ENCODE data around the gene EYA2.

Gene EYA2

DNA sequence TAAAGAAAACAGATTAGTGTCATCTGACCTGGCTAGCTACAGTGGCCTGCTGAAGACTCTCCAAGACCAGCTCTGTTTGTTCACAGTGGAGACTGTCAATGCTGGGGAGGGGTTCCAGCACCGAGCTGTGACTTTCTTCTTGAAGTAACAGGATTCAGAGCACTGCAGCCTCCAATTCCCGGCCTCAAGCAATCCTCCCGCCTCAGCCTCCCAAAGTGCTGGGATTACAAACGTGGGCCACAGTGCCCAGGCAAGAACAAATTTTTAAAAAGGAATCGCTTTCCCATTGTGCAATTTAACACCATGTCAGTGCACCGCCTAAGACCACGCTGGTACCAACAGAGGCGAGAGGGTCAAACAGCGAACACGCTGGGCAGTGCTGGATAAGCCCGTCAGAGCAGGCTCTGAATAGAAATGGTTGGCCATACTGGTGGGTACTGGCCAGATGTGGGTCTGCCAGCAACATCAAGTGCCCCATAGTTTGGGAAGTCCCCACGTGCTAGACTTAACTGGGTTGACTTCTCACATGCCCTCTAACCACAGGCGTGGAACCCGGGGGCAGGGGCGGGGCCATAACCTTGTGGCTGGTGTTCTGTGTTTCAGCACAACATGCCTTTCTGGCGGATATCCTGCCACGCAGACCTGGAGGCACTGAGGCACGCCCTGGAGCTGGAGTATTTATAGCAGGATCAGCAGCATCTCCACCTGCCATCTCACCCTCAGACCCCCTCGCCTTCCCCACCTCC lies 293.0 kb downstream of the EYA2 start:
- no peak for DNase-seq (ENCODE audit: extremely low read depth, low read depth)
- TF ChIP-seq, protein P1, sequence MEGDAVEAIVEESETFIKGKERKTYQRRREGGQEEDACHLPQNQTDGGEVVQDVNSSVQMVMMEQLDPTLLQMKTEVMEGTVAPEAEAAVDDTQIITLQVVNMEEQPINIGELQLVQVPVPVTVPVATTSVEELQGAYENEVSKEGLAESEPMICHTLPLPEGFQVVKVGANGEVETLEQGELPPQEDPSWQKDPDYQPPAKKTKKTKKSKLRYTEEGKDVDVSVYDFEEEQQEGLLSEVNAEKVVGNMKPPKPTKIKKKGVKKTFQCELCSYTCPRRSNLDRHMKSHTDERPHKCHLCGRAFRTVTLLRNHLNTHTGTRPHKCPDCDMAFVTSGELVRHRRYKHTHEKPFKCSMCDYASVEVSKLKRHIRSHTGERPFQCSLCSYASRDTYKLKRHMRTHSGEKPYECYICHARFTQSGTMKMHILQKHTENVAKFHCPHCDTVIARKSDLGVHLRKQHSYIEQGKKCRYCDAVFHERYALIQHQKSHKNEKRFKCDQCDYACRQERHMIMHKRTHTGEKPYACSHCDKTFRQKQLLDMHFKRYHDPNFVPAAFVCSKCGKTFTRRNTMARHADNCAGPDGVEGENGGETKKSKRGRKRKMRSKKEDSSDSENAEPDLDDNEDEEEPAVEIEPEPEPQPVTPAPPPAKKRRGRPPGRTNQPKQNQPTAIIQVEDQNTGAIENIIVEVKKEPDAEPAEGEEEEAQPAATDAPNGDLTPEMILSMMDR (IDR thresholded peaks at IDR 0.05; ENCODE audit: low read depth, low read length): no peak

DNA sequence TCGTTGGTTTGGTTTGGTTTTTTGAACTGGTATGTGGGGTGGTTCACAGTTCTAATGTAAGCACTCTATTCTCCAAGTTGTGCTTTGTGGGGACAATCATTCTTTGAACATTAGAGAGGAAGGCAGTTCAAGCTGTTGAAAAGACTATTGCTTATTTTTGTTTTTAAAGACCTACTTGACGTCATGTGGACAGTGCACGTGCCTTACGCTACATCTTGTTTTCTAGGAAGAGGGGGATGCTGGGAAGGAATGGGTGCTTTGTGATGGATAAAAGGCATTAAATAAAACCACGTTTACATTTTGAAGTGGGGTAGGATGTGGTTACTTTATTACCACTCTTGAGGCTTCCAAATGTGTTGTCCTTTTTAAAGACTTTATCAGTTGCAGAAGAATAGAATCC lies 293.9 kb downstream of the EYA2 start:
- TF ChIP-seq, protein P1 (IDR thresholded peaks at IDR 0.05; ENCODE audit: low read depth, low read length): no peak
- DNase-seq (ENCODE audit: extremely low read depth, low read depth): no peak

DNA sequence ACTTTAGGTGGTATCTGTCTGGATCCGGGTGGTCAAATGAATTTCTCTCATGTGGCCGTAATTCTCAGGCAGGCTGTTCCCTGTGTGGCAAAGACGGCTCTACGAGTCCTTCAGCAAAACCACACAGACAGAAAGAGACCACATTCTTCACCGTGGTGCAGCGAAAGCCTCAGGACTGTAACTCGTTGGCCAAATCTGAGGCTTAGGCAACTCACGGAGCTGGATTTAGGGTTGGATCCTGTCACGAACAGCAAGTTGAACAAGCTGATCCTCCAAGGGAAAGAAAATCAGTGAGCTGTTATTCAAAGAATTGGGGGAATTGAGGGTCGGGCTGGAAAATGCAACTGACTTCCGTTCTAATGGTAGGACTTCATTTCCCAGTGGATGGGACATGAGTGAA lies 294.4 kb downstream of the EYA2 start:
- TF ChIP-seq, protein P1 (IDR thresholded peaks at IDR 0.05; ENCODE audit: low read depth, low read length): no peak
- DNase-seq (ENCODE audit: extremely low read depth, low read depth): no peak

DNA sequence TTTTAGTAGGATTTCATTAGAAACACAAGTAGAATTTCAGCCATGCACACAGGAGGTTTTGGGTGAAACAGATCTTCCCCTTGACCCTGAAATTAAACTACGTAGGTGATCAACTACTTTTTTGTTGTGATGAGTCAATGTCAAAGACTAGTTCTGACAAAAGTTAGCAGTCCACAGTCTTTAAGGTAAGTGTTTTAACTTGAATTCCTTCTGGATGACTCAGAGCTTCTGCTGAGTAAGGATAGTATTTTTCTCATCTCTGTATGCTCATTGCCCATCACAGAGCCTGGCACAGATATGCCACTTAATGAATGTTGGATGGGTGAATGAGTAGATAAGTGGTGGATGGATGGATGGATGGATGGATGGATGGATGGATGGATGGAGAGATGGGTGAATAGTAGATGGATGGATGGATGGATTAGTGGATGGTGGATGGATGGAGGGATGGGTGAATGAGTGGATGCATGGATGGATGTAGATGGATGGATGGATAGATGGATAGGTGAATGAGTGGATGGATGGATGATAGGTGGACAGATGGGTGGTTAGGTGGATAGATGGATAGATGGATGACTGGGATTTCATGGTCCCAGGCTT lies 296.5 kb downstream of the EYA2 start:
- TF ChIP-seq, protein P1 (IDR thresholded peaks at IDR 0.05; ENCODE audit: low read depth, low read length): no peak
- DNase-seq (ENCODE audit: extremely low read depth, low read depth): no peak

DNA sequence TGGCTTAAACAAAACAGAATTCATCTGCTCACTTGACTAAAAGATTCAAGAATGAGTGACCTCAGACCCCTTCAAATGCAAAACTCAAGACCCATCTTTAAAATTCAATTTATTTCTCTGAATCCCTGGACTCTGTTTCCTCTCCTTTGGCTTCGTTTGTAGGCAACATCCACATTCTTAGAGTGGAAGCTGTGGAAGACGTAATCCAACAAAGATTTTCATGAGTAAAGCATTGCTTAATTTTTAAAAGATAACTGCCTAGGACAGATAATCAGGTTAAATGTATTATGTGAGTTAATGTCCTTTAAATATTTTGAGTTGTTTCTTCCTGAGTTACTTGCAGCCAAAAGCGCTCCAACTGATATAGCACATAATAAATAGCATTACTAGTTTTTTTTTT lies 297.3 kb downstream of the EYA2 start:
- no peak for DNase-seq (ENCODE audit: extremely low read depth, low read depth)
- TF ChIP-seq, protein P1 (IDR thresholded peaks at IDR 0.05; ENCODE audit: low read depth, low read length): no peak

DNA sequence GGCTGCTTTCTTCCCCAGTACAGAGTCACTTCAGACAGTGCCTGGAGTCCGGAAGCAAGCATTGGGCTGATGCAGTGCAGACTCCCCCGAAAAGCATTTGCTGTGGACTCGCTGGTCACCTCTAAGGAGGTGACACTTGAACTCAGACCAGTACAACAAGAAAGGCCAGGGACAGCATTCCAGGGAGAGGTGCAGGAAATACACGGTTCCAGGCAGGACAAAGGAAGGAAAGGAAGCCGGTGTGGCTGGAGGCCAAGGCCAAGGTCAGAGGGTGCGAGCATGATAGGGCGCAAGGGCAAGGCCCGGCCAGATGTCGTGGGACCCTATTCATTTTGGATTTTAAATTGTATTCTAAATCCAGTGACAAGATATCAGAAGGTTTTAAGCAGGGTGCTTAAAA lies 300.9 kb downstream of the EYA2 start:
- TF ChIP-seq, protein P1 (IDR thresholded peaks at IDR 0.05; ENCODE audit: low read depth, low read length): no peak

More for the DNA sequence above, 300.9 kb downstream of the EYA2 start:
- DNase-seq (ENCODE audit: extremely low read depth, low read depth): no peak

All from AG09319 (cell line).